IPS-18c (cell line): Measurements from ENCODE around the gene CDC34.

Source experiments
- H3K4me3 ChIP-seq: 2 replicates; pipeline ENCODE4 v1.7.0; 2013; ENCODE audit warnings: low read depth, mild to moderate bottlenecking, low read length, moderate library complexity; ENCODE audit not compliant: insufficient read depth
- H3K9me3 ChIP-seq: one replicate; pipeline ENCODE4 v1.6.1; 2013; ENCODE audit warnings: mild to moderate bottlenecking, low read length, moderate library complexity; ENCODE audit not compliant: control insufficient read depth, insufficient read depth

Gene CDC34

GRCh38 chr19:548886-549830 lies 17.6 kb downstream of the CDC34 start:
- Histone ChIP-seq H3K9me3 (no peaks in the 10 kb centered on the region), H3K4me3 (no peak overlapping the region)

GRCh38 chr19:554817-555216 lies 23.3 kb downstream of the CDC34 start:
- H3K9me3 ChIP-seq, result no peaks in the 10 kb centered on the region
- no peak overlapping the region for H3K4me3 ChIP-seq

DNA sequence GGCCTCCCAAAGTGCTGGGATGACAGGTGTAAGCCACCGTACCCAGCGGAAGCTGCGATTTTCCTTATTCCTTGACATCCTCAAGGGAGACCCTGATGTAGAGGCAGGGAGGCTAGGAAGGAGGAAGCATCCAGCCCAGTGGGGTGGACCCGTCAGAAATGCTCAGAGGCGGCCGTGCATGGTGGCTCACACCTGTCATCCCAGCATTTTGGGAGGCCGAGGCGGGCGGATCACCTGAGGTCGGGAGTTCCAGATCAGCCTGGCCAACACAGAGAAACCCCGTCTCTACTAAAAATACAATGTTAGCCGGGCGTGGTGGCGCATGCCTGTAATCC lies 23.9 kb downstream of the CDC34 start:
- Histone ChIP-seq H3K4me3 (no peak overlapping the region), H3K9me3 (no peaks in the 10 kb centered on the region)

DNA sequence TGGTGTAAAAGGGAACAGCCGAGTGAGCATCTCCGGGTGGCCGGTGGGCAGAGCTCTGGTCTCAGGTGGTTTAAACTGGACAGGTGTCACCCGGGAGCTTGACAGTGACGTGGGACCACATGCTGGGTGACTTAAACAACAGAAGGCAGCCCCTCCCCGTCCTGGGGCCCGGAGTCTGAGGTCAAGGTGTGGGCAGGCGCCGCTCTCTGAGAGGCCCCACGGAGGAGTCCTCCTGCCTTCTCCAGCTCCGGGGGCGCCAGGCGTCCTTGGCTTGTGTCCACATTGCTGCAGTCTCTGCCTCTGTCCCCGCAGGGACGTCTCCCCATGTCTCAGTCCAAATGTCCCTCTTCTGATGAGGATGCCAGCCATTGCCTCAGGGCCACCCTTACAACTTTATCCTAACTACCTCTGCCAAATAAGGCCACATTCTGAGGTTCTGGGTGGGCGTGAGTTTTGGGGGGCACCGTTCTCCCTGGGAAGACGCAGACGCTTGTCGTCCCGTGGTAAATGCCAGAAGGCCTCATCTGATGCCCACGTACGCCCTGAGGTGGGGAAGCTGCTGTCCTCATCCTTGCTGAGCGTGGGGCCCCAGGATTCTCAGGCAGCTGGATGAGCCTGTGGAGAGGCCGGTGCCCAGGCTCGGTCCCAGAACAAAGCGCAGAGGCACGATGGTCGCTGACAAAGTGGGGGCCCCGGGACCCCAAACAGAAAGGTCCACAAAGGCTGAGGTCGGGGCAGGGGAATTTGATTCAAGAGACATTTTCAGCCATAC lies 25.2 kb downstream of the CDC34 start:
- no peak overlapping the region for H3K4me3 ChIP-seq
- H3K9me3 ChIP-seq, result no peaks in the 10 kb centered on the region

GRCh38 chr19:558770-559439 lies 27.3 kb downstream of the CDC34 start:
- H3K9me3 ChIP-seq, result no peaks in the 10 kb centered on the region
- no peak overlapping the region for H3K4me3 ChIP-seq

DNA sequence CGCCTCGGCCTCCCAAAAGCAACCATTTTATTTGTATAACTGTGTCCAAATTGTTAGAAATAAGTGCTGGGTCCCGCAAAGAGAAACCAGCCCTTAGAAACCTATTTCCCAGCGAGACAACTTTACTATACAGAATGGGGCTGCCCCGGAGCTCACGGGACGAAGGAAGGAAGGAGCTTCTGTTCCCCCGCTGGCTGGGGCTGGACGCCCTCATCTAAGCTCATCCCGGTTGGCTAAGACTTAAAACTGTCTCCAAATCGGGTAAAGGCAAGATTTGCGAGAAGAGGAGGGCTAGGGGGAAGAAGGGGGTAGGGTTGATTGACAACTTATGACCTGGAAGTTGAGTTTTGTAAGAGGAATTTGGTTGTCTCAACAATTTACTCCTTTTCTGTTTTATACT lies 28.6 kb downstream of the CDC34 start:
- Histone ChIP-seq H3K9me3 (no peaks in the 10 kb centered on the region), H3K4me3 (no peak overlapping the region)

DNA sequence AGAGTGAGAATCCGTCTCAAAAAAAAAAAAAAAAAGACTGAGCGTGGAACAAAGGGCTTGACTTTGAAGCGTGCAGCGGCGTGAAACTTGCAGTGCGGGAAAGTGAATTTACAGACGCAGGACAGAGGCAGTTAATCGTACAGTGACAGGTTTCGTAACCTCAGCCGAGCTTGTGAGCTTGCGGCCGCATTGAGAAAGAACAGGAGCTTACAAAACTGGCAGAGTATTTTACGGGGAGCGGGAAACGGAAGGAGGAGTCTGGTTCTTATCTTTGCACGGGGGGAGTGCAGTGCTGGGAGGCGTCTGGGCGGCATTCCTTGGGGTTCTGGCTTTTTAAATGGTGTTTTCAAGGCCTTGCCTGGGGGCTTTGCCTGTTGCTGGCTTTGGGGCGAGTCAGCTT lies 34.8 kb downstream of the CDC34 start:
- H3K9me3 ChIP-seq, result no peaks in the 10 kb centered on the region
- no peak overlapping the region for H3K4me3 ChIP-seq

DNA sequence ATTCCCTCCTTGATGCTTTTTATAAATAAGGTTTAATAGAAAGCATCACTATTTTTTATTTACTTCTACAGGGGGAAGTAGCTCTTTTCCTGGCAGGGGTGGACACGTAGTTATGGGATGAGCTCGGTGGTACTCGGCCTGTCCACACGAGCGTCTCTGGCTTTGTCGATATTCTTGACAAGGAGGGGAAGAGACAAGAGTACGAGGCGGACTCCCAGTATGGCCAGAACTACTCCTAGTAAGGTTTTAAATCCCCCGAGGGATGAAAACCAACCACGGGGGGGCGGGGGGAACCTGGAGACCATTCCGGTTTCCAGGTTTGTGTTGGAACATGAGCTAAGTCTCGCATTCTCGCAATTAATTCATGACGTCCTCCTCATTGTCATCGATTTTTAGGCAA lies 35.3 kb downstream of the CDC34 start:
- Histone ChIP-seq H3K9me3 (no peaks in the 10 kb centered on the region), H3K4me3 (no peak overlapping the region)

DNA sequence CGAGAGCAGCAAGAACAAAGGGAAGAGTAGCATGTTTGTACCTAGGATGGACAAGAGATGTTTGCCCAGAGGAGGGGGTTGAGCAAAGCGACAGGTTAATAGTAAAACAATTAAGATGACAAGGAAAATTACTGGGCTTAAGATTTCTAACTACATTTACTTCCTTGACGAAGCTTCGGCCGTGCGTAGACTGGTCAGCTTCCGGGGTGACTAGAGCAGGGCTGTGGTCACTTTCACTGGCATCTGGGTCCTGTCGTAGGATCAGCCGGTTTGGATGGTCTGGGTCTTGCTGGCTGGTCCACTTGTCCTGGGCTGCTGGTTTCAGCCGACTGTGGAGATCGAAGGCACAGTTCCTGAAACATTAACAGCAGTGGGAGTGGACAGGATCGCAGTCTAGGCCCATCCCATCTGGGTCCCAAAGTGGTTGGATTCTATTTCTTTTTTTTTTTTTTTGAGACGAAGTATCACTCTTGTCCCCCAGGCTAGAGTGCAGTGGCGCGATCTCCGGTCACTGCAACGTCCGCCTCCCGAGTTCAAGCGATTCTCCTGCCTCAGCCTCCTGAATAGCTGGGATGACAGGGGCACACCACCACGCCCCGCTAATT lies 35.8 kb downstream of the CDC34 start:
- H3K9me3 ChIP-seq, result no peaks in the 10 kb centered on the region
- no peak overlapping the region for H3K4me3 ChIP-seq

DNA sequence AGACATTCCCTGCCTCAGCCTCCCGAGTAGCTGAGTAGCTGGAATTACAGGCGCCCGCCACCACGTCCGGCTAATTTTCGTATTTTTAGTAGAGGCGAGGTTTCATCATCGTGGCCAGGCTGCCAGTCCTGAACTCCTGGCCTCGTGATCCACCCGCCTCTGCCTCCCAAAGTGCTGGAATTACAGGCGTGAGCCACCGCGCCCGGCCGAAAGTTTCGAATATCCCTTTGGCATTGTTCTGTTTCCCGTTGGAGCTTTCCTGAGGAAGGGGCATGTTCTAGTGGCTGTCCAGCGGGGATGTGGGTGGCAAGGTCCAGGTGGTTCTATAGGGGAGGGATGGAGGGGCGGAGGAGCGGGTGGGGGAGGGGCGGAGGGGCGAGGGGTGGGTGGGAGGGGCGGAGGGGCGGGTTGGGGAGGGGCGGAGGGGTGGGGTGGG lies 38.7 kb downstream of the CDC34 start:
- Histone ChIP-seq H3K9me3 (no peaks in the 10 kb centered on the region), H3K4me3 (no peak overlapping the region)

- Histone ChIP-seq H3K9me3 (no peaks in the 10 kb centered on the region), H3K4me3 (peak overlapping the region; percentile 22)
Observed at GRCh38 chr19:570937-571565, 39.5 kb downstream of the CDC34 start.

DNA sequence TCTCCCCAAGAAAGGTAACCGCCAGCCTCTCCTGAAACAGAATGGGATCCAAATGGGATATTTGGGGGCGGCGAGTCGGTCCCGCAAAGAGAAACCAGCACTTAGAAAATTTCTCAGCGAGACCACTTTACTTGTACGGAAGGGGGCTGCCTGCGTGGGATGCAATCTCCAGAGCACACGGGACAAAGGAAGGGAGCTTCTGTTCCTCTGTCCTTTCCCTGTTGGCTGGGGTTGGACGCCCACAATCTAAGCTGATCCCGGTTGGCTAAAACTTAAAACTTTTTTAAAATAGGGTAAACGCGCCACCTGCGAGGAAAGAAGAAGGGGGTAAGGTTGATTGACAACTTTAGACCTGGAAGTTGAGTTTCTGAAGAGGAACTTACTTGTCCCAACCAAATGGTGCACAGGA lies 40.0 kb downstream of the CDC34 start:
- Histone ChIP-seq H3K4me3 (peak overlapping the region; percentile 22), H3K9me3 (no peaks in the 10 kb centered on the region)

- Histone ChIP-seq H3K9me3 (no peaks in the 10 kb centered on the region), H3K4me3 (peak within 1 kb of the TSS; percentile 99)
Observed at GRCh38 chr19:572140-572742, 40.7 kb downstream of the CDC34 start, which contains the start of gene BSG. TSS of gene BSG (plus strand) at chr19:572596. CDS start at chr19:572635, 39 bp downstream.

DNA sequence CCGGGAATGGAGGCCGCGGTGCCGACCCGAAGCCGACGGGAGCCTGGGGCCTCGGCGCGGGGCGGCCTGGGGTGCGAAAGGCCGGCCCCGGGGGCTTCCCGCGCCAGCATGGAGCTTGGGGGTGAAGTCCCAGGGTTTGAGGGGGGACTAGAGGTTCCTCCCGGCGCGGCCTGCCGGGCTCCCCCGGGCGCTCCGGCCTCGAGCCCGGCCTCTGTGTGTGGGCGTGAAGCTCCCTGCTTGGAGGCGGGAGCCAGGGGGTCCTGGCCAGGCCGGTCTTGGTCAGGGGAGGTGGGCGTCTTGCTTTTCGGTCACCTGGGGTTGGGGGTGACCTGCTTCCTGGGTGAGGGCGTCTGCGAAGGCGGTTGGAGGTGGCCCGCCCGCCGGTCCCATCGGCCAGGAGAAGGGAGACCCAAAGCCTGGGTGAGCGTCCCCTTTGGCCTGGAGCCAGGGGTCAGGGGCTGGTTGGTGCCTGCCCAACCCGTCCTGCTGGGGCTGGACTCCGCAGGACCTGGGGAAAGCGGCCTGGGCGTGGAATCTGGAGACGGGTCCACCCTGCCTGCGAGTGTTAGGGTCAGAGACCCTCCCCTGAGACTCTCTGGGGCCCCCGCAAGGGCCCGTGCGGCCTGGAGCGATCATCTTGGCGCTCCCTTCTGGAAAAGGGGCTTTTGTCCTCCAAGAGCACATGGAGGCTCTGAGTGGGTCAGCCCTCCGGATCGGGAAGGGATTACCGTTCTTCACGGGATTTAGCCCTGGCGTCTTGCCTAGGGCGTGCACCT lies 41.4 kb downstream of the CDC34 start:
- H3K9me3 ChIP-seq, result no peaks in the 10 kb centered on the region

GRCh38 chr19:573519-573825 lies 41.9 kb downstream of the CDC34 start:
- H3K4me3 ChIP-seq, result peak overlapping the region; percentile 99
- no peaks in the 10 kb centered on the region for H3K9me3 ChIP-seq

More for the DNA sequence above, 41.4 kb downstream of the CDC34 start:
- H3K4me3 ChIP-seq, result peak overlapping the region; percentile 99
